ELR (cell line): Measurements from ENCODE around the gene FNDC3A.

ENCODE experiments used
- DNase-seq: peaks from one replicate; pipeline ENCODE4 v3.0.0-alpha.2; 2015; ENCODE audit warnings: low read depth

The FNDC3A gene

DNA sequence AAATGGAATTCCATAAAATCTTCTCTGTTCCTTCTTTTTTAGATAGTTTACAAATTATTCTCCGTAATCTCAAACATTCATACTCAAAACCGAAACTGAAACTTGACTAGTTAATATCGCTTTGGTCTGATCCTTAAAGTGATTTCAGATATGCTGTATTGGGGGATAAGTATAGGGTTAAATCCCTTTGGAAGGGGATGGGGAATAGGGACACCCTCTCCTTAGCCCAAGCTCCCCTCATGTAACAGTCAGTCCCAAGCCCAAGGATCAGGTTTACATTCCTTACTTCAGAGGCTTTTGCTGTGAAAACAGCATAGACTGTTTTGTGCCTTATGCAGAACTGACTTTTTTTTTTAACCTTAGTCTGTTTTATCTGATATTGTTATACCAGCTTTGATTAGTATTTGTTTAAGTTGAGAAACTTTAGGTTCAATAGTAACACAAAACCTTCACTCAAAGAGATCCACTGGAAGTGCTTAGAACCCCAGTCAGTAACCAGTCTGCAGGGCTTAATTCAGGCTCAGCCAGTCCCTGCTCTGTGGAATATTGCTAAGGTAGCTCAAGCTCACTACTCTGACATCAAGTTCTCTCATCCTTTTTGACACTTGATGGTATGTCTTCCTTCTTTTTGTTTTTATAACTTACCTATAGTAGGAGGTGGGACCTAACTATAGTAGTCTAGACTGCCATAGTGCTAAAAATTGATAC is 282.5 kb downstream of the FNDC3A start:
- DNase-seq: no peak
